HepG2 (cell line): ENCODE data around the gene ZMIZ1. TPM values are rescaled to one million over a fixed set of nuclear protein-coding genes. Genes with fewer than 3 reads are reported as not detected.

Source experiments
- BRD4 ChIP-seq: sonication (generic); formaldehyde crosslinking; IDR thresholded peaks from 2 replicates; pipeline ENCODE4 v1.4.0; 2020; ENCODE audit warnings: missing genetic modification reagents
- FOXK2 ChIP-seq: fragments of 450-650 bp; IDR thresholded peaks from 2 replicates; pipeline ENCODE4 v1.6.1; 2016
- HNF1B ChIP-seq: sonication (generic); formaldehyde crosslinking; IDR thresholded peaks from 2 replicates; pipeline ENCODE4 v1.5.1; 2020; ENCODE audit warnings: mild to moderate bottlenecking, moderate library complexity, missing genetic modification reagents
- HOXA7 ChIP-seq: sonication (generic); formaldehyde crosslinking; IDR thresholded peaks from 2 replicates; pipeline ENCODE4 v1.8.1; 2022; ENCODE audit warnings: mild to moderate bottlenecking, missing genetic modification reagents, moderate library complexity
- KLF13 ChIP-seq: sonication (generic); formaldehyde crosslinking; IDR thresholded peaks from 2 replicates; pipeline ENCODE4 v1.4.0; 2020; ENCODE audit warnings: mild to moderate bottlenecking, missing genetic modification reagents
- NKX3-1 ChIP-seq: sonication (generic); formaldehyde crosslinking; IDR thresholded peaks from 2 replicates; pipeline ENCODE4 v1.5.0; 2020; ENCODE audit warnings: missing genetic modification reagents
- NR2C2 ChIP-seq: sonication (generic); formaldehyde crosslinking; IDR thresholded peaks from 2 replicates; pipeline ENCODE4 v1.4.0; 2020; ENCODE audit warnings: missing genetic modification reagents, mild to moderate bottlenecking, moderate library complexity, borderline replicate concordance
- NR2F2 ChIP-seq: IDR thresholded peaks from 2 replicates; pipeline ENCODE4 v1.6.1; 2012; ENCODE audit warnings: low read depth, inconsistent platforms, borderline replicate concordance
- RBM22 ChIP-seq: fragments of 200-400 bp; formaldehyde crosslinking; optimal IDR thresholded peaks from 2 replicates; pipeline ENCODE3; 2017; ENCODE audit warnings: mild to moderate bottlenecking, low read length, moderate library complexity
- RXRB ChIP-seq: IDR thresholded peaks from 2 replicates; pipeline ENCODE4 v1.6.1; 2016; ENCODE audit warnings: borderline replicate concordance, missing genetic modification reagents, missing compliant biosample characterization
- SP4 ChIP-seq: sonication (generic); formaldehyde crosslinking; IDR thresholded peaks from 2 replicates; pipeline ENCODE4 v1.8.1; 2023; ENCODE audit warnings: mild to moderate bottlenecking, missing genetic modification reagents
- TGIF2 ChIP-seq: IDR thresholded peaks from 2 replicates; pipeline ENCODE4 v1.6.1; 2016; ENCODE audit warnings: control low read depth, missing compliant biosample characterization
- U2AF1 ChIP-seq: fragments of 200-400 bp; formaldehyde crosslinking; optimal IDR thresholded peaks from 2 replicates; pipeline ENCODE3; 2017; ENCODE audit warnings: mild to moderate bottlenecking, low read depth, low read length
- ZMYM4 ChIP-seq: sonication (generic); formaldehyde crosslinking; IDR thresholded peaks from 2 replicates; pipeline ENCODE4 v1.8.1; 2023; ENCODE audit warnings: mild to moderate bottlenecking, missing genetic modification reagents
- ZNF142 ChIP-seq: sonication (generic); formaldehyde crosslinking; IDR thresholded peaks from 2 replicates; pipeline ENCODE4 v1.4.0; 2020; ENCODE audit warnings: missing genetic modification reagents
- ZNF326 ChIP-seq: sonication (generic); formaldehyde crosslinking; IDR thresholded peaks from 2 replicates; pipeline ENCODE4 v1.4.0; 2020; ENCODE audit warnings: missing genetic modification reagents, borderline replicate concordance
- ZNF710 ChIP-seq: sonication (generic); formaldehyde crosslinking; IDR thresholded peaks from 2 replicates; pipeline ENCODE4 v1.5.0; 2020; ENCODE audit warnings: mild to moderate bottlenecking, missing genetic modification reagents, borderline replicate concordance
- ZSCAN22 ChIP-seq: sonication (generic); formaldehyde crosslinking; IDR thresholded peaks from 2 replicates; pipeline ENCODE4 v1.4.0; 2020; ENCODE audit warnings: mild to moderate bottlenecking, missing genetic modification reagents
- polyA plus RNA-seq, 8 experiments: library from polyadenylated mRNA; depleted of rRNA in 3 of 8; stranded (reverse) in 7 of 8; unstranded in 1 of 8; fragments of >200 nt; fragmentation: Illumina TruSeq in 4 of 8; extraction: Trizol in 4 of 8; gene quantifications; 2 replicates each; pipeline versions ENCODE4 v1.2.1 to v1.2.3, GENCODE V29; 2011 to 2016; ENCODE audit warnings: low read depth in 4 of 8, missing spikeins in 1 of 8, mixed read lengths in 1 of 8; ENCODE audit not compliant: insufficient read depth in 1 of 8
- total RNA-seq, 5 experiments: library from RNA; depleted of rRNA; stranded (reverse); fragments of >200 nt; fragmentation: Illumina TruSeq; extraction: Trizol; gene quantifications; 2 replicates each; pipeline ENCODE4 v1.2.3, GENCODE V29; 2016; ENCODE audit warnings: low read depth in 1 of 5
- TF ChIP-seq, protein P1 (sequence below): IDR thresholded peaks from 2 replicates; pipeline ENCODE4 v1.6.1; 2016; ENCODE audit warnings: mild to moderate bottlenecking

ZMIZ1 gene
- total and polyA plus RNA-seq, 2 of the 13 experiments (the other 11 are each of a cell fraction or from before 2014, with no cell fraction given), result 5.3 to 10.2 TPM

DNA sequence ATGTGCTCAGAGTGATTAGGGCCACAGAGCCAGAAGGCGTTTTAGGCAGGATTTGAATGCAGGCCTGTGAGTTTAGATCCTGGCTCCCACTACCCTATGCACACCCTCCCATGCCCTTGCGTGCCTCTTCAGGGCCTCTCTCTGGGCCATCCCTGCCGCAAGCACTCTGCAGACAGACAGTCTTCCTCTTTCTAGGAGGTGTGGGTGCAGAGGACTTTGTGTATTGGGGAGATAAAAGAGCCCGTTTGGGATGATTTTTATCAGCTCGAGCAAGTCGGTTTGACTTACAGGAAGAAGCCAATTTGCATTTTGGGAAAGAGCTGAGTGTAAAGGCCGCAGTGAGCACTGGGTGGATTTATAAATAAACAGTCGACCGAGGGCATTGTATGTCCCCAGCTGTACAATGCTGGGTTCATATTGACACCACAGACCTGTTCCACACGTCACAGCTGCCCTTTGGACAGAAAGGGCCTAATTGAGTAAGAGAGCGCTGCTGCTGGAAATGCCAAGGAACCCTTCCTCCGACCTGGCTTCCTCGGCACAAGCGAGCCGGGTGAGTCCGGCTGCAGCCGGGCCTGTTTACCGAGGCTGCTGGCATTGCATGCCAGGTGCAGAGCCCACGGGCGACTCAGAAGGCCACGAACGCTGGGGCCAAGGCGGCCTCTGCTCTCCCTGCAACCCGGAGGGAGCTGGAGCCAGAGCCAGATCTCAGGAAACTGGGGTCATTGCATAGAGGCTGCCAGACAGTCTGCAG lies 25.1 kb downstream of the ZMIZ1 start (continued):
- TF ChIP-seq ZNF142 (CRISPR knock-in tag) (no peak), NR2F2 (peak; percentile 35; the same call in 1 of the 2 replicates), SP4 (peak; percentile 47; the same call in 1 of the 2 replicates), RBM22 (peak; percentile 61), HOXA7 (no peak), NR2C2 (CRISPR knock-in tag) (peak; percentile 60), RXRB (peak; percentile 94), KLF13 (no peak), TGIF2 (peak; percentile 77), FOXK2 (peak; percentile 87), HNF1B (CRISPR knock-in tag) (peak; percentile 35), ZSCAN22 (no peak), NKX3-1 (CRISPR knock-in tag) (no peak), ZNF710 (CRISPR knock-in tag) (peak; percentile 53; the same call in 1 of the 2 replicates), U2AF1 (no peak), ZMYM4 (peak; percentile 65; the same call in 1 of the 2 replicates), BRD4 (CRISPR knock-in tag) (0 out of 2 replicates have a peak, but pooled peaks have one; percentile 14), ZNF326 (CRISPR knock-in tag) (no peak)
- TF ChIP-seq, protein P1, sequence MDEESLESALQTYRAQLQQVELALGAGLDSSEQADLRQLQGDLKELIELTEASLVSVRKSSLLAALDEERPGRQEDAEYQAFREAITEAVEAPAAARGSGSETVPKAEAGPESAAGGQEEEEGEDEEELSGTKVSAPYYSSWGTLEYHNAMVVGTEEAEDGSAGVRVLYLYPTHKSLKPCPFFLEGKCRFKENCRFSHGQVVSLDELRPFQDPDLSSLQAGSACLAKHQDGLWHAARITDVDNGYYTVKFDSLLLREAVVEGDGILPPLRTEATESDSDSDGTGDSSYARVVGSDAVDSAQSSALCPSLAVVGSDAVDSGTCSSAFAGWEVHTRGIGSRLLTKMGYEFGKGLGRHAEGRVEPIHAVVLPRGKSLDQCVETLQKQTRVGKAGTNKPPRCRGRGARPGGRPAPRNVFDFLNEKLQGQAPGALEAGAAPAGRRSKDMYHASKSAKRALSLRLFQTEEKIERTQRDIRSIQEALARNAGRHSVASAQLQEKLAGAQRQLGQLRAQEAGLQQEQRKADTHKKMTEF, result peak; percentile 73; the same call in 1 of the 2 replicates
